ENCODE data around the gene CCDC93.

CCDC93 gene

DNA sequence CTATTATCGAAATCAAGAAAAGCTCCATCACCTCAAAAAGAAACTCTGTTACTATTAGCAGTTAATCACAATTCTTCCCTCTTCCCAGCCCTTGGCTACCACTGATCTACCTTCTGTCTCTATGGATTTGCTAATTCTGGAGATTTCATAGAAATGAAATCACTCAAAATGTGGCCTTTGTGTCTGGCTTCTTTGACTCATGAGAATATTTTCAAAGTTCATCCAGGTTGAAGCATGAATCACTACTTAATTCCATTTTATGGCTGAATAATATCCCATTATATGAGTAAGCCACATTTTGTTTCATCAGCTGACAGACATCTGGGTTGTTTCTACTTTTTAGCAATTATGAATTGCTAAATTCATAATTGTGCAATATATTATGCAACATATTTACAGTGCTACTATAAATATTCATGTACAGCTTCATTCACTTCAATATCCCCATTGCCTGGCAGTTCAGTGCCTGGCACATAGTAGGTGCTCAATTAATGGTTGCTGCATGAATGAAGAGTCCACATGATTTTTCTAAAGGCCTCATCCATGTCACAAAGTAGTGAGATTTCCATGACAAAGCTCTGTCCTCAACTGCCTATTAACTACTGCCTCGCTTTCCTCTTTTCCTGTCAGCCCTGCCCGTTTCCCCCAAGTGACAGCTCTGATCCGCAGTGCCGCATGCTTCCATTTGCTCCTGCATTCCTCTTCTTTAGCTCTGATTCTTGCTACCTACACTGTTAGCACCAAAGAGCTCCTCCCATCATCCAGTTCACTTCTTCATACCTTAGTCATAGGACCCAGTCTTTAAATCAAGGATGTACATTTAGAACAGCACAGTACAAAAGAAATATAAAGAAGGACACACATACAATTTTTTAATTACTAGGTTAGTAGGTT is 32.8 kb downstream of the CCDC93 start:
- H3K4me3 ChIP-seq (replicated peaks; ENCODE audit: low read depth, low read length): no peak overlapping the region

DNA sequence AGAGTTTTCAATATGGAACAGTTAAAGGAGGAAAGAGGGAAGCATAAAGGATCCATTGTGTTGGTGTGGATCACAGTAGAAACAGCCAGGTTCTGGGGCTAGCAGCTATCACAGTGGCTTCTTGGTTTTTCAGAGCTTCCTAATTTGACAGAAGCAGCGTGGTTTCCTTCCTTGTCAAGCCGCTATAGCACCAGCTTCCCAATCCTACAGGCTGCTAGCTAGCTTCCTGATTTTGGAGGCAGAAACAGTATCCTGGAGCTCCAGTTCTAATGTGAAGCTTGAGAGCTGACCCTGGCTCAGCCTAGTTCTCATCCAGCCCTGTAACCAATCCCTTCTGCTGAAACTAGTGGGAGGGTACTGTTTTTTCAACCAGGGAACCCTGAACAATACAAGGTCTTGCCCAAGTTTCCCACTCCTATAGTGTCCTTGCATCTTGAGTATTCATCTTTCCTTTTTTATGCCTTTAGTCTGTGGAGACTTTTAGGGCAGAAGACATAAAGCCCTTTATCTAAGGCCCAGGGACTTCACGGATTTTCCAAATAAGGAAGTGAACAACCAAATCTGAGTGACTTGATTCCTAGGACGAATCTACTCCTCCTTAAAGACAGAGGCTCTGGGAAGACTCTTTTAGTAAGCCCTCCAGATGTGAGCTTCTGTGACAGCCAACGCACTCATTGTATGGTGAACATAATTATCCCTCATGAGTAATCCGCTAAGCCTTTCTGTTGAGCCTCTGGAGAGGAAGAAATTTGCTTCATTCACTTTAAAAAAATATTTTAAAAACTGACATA is 33.8 kb downstream of the CCDC93 start:
- Histone ChIP-seq H3K4me3 (replicated peaks; ENCODE audit: low read depth, low read length) (no peak overlapping the region), H3K27me3 (replicated peaks; ENCODE audit: control insufficient read depth, insufficient read depth, low read length) (no peaks in the 10 kb centered on the region), H3K36me3 (ENCODE audit: control insufficient read depth, insufficient read depth, low read length) (peaks cover 3% of the 10 kb centered on the region)
- DNase-seq (ENCODE audit: extremely low read depth, insufficient read length): no peak
- TF ChIP-seq, protein P1, sequence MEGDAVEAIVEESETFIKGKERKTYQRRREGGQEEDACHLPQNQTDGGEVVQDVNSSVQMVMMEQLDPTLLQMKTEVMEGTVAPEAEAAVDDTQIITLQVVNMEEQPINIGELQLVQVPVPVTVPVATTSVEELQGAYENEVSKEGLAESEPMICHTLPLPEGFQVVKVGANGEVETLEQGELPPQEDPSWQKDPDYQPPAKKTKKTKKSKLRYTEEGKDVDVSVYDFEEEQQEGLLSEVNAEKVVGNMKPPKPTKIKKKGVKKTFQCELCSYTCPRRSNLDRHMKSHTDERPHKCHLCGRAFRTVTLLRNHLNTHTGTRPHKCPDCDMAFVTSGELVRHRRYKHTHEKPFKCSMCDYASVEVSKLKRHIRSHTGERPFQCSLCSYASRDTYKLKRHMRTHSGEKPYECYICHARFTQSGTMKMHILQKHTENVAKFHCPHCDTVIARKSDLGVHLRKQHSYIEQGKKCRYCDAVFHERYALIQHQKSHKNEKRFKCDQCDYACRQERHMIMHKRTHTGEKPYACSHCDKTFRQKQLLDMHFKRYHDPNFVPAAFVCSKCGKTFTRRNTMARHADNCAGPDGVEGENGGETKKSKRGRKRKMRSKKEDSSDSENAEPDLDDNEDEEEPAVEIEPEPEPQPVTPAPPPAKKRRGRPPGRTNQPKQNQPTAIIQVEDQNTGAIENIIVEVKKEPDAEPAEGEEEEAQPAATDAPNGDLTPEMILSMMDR (IDR thresholded peaks at IDR 0.05; ENCODE audit: insufficient read depth, low read length, poor library complexity, severe bottlenecking): no peak

More for the DNA sequence above, 32.8 kb downstream of the CCDC93 start:
- DNase-seq (ENCODE audit: extremely low read depth, insufficient read length): no peak
- Histone ChIP-seq H3K36me3 (ENCODE audit: control insufficient read depth, insufficient read depth, low read length) (peaks cover 3% of the 10 kb centered on the region), H3K27me3 (replicated peaks; ENCODE audit: control insufficient read depth, insufficient read depth, low read length) (no peaks in the 10 kb centered on the region)
- TF ChIP-seq, protein P1 (IDR thresholded peaks at IDR 0.05; ENCODE audit: insufficient read depth, low read length, poor library complexity, severe bottlenecking): no peak

DNA sequence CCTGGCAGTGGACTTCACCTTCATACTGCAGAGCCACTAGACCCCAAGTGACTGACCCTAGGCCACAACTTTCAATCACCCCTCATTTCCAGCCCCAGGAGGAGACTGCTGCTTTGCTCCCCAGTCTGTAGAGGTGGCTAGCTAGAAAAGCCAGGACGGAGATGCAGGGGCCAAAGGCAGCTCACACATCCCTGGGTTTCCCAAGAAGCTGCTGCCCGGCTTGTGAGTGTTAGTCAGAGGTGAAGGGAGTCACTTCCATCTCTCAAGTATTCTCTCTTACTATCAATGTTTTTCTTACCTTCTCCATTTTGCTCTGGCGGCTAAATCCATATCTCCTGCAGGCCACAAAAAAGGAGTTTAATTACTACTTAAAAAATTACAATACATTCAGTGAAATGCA is 36.2 kb downstream of the CCDC93 start:
- Histone ChIP-seq H3K27me3 (replicated peaks; ENCODE audit: control insufficient read depth, insufficient read depth, low read length) (no peaks in the 10 kb centered on the region), H3K36me3 (ENCODE audit: control insufficient read depth, insufficient read depth, low read length) (peaks cover 9% of the 10 kb centered on the region), H3K4me3 (replicated peaks; ENCODE audit: low read depth, low read length) (no peak overlapping the region)
- TF ChIP-seq, protein P1 (IDR thresholded peaks at IDR 0.05; ENCODE audit: insufficient read depth, low read length, poor library complexity, severe bottlenecking): no peak
- DNase-seq (ENCODE audit: extremely low read depth, insufficient read length): no peak

DNA sequence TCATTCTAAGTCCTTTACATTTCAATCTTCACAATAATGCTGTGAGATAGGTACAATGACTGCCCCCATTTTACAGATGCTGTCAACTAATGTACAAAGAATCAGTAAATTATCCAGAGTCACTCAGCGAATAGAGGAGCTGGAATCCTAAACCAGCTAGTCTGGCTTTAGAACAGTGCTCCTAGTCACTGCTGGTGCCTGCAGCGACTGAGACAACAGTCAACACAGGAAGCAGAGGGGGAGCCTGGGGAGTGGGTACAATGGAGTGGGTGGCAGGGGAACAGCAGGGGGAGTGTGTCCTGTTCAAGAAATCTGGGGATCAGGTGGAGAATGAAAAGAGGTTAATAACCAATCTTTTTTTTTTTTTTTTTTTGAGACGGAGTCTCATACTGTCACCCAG is 37.3 kb downstream of the CCDC93 start:
- H3K36me3 ChIP-seq (ENCODE audit: control insufficient read depth, insufficient read depth, low read length): peaks cover 9% of the 10 kb centered on the region
- DNase-seq (ENCODE audit: extremely low read depth, insufficient read length): no peak
- H3K4me3 ChIP-seq (replicated peaks; ENCODE audit: low read depth, low read length): no peak overlapping the region
- TF ChIP-seq, protein P1 (IDR thresholded peaks at IDR 0.05; ENCODE audit: insufficient read depth, low read length, poor library complexity, severe bottlenecking): no peak
- H3K27me3 ChIP-seq (replicated peaks; ENCODE audit: control insufficient read depth, insufficient read depth, low read length): no peaks in the 10 kb centered on the region

DNA sequence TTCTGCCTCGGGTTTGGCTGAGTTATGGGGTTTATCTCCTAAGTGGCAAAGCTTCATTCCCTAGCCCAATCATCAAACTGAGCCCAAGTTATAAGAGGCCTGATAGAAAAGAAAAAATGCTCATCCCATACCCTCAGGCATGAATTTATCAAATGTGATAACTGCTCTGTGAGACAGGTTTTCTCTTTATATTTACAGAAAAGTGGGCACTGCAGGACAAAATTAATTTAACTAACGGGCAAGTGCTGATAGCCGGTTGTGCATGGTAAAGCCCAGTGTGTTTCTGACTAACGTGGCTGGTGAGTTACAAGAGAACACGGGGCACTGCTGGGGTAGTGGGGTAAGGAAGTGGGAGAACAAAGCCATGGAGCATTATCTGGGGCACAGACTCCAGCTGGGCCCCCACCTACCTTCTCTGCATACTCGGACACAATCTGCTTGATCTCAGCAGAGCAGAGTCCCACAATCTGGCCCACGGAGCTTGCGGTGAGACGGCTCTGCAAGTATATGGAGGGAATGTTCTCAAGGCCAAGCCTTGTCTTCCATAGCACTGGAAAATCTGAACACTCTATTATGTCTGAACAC is 40.3 kb downstream of the CCDC93 start:
- no peak for DNase-seq (ENCODE audit: extremely low read depth, insufficient read length)
- Histone ChIP-seq H3K4me3 (replicated peaks; ENCODE audit: low read depth, low read length) (no peak overlapping the region), H3K36me3 (ENCODE audit: control insufficient read depth, insufficient read depth, low read length) (peaks cover 11% of the 10 kb centered on the region), H3K27me3 (replicated peaks; ENCODE audit: control insufficient read depth, insufficient read depth, low read length) (no peaks in the 10 kb centered on the region)
- TF ChIP-seq, protein P1 (IDR thresholded peaks at IDR 0.05; ENCODE audit: insufficient read depth, low read length, poor library complexity, severe bottlenecking): no peak
